M059J (cell line): ENCODE measurements around the gene SPP1. TPM values are rescaled to one million over a fixed set of nuclear protein-coding genes. Genes with fewer than 3 reads are reported as not detected.
A peak's percentile ranks its signal among the peaks of the same experiment; 100 is the strongest.

Source experiments
- DNase-seq: peaks from one replicate; pipeline ENCODE4 v3.0.0-alpha.2; 2012; ENCODE audit warnings: low read depth
- total RNA-seq: library from RNA; depleted of rRNA; stranded (reverse); fragments of >200 nt; shearing (Covaris generic); gene quantifications from 2 replicates; pipeline ENCODE4 v1.2.3, GENCODE V29; 2014

SPP1 gene
- total RNA-seq, 1 experiment from 2014 or later: 6.1 TPM

DNA sequence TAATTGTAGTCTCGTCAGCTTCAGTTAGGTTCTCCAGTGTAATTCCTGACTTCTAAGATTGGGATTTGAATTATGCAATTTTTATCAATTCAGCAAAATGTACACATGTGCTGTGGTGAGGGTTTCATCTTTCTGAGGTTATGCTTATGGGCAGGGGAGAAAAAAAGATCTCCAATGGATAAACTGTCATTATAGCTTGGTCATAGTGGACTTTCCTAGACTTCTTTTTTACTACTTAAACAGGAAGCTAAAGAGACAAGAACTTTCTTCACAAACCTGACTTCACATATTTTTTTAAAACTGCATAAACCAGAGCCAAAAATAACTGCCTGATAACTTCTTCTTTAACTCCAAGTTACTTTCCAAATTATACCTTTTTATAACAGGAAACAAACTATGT, 21.7 kb upstream of the SPP1 start:
- no peak for DNase-seq

GRCh38 chr4:87956501-87956900, 19.0 kb upstream of the SPP1 start:
- DNase-seq: no peak

- DNase-seq: no peak
Observed at GRCh38 chr4:87957061-87957460, 18.5 kb upstream of the SPP1 start.

GRCh38 chr4:87961993-87962392, 13.5 kb upstream of the SPP1 start:
- DNase-seq: peak; percentile 70

- no peak for DNase-seq
Observed at GRCh38 chr4:87962398-87963146, 12.9 kb upstream of the SPP1 start.

DNA sequence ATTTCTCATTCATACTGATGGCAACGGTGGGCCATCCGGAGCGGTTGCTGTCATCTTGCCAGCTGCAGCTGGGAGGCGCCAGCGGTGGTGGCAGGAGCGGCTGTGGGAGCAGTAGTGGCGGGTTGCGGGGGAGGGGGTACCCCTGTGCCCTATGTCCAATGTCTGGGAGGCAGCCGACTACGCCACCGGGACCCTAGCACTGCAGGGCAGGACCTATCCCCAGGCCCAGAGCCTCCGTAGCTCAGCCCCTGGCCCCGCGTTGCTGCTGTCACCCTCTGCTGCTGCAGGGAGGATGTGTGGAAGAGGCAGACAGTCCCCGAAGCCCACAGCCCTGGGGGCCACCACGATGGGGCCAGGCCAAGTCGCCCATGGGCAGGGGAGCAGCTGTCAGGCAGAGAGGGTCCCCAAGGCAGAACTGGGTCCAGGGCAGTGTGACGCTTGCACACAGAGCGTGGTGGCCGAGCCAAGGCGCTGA, 10.0 kb upstream of the SPP1 start:
- no peak for DNase-seq

DNA sequence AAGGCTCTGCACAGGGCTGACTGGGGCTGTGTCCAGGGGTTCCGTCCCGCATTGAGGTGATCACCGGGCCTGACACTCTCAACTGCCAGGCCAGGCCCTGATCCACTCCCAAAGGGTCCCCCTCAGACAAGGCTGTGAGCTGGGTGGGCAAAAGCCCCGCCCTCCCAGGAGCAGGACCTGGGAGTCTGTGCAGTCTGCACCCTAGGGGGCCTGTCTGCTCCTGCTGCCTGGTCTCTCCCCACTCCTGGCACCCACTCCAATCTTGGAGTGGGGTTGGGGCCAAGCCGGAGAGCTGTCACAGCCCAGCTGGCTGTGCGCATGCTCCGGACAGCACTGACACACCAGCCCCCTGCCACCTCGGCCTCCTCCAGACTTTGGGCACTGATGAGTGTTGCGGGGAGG, 9.4 kb upstream of the SPP1 start:
- no peak for DNase-seq

DNA sequence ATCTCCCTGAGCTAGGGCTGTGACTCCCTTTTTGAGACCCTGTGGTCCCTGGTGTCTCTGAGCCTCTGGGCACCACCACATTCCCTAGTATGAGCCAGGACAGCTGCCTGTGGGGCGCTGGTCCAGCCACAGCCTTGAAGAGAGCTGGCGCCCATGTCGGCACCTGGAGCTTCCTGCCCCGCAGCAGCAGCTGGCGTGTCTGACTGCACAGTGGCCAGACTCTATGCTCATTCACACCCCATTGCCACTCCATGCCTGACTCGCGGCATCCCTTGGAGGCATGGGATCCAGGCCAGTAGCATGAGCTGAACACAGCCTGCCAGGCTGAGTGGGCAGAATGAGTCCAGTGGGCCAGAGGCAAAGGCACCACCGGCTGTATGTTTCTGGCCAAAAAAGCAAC, 8.3 kb upstream of the SPP1 start:
- no peak for DNase-seq

DNA sequence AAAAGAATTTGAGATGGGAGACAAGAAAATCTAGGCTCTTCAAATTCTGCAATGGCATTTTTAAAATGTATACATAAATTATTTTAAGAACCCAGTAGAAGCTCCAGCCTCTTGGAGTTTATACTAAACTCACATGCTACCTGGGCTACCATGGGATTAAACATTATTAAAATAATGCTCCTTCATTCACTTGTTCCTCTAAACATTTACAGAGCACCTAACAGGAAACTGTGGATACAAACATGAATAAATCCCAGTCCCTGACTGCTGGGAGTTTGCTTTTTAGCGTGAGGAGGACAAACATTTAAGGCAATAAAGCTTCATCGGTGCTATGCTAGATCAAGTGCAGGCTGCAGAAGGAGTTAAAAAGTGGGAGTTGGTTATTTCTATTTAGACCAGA, 5.4 kb upstream of the SPP1 start:
- no peak for DNase-seq

DNA sequence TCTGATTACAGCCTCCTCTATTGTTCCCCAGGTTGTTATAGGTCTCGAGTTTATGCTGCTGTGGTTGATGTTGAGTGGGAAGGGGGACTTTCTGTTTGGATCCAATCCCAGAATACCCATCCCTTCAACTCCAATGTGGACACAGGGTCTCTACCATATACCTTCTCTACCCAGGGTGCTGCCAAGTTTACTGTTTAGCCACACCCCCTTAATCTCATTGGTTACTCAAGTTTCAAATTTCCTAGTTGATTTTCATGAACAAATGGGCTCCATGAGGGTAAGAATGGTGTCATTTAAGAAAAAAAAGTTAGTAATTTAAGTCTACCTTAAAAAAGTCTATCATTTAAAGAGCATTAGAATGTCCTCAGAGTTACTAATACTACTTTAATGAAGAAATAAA, 3.6 kb upstream of the SPP1 start:
- no peak for DNase-seq

DNA sequence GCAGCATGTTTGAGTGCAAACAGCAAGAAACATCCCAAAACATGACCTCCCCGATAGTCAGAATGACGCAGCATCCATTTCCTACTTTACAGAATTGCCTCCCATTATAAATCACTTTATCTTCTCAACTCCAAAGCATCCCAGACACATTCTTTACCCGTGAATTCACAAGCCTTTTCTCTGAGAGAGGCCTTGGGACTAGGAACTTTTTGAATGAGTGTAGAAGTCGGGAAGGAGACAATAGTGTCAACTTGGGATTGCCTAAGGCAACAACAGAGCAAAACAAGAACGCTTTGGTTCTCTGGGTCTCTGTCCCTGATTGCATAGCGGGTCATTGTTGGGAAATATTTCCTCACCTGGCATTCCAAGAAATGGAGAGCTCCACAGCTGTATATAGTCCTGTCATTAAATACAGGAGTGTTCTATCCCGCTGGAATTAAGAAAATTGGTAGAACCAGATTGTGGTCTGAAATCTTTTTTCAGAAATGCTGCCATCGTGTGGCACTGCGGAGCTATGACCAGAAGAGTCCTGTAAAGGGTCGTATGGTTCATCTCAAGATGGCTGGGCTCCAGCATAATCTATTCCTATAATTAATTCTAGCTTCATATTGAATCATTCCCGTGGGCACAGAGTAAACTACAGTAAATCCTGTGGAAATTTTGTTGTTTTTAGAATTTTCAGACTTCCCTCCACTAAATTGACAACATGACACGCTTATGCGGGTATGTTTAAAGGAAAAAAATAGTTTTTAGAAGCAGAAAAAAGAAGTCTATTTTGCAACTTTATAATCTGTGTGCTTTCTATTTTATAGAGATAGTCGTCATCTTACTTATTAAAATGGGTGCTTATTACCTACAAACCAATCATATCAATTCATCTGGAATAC, 2.0 kb upstream of the SPP1 start:
- peak; percentile 92 for DNase-seq

DNA sequence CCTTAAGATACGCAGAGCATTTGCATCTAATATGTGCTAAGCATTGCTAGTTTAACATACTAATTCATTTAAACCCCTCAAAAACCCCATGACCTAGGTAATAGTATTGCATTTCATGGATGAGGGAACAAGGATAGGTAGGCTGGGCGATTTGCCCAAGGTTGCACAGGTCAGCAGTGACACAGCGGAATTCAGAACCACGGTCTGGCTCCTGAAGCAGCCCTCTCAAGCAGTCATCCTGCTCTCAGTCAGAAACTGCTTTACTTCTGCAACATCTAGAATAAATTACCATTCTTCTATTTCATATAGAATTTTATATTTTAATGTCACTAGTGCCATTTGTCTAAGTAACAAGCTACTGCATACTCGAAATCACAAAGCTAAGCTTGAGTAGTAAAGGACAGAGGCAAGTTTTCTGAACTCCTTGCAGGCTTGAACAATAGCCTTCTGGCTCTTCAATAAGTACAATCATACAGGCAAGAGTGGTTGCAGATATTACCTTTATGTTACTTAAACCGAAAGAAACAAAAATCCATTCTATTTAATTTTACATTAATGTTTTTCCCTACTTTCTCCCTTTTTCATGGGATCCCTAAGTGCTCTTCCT, 555 bp upstream of the SPP1 start:
- DNase-seq: peak; percentile 55

- DNase-seq: no peak
Observed at GRCh38 chr4:87977521-87978278, 2.2 kb downstream of the SPP1 start.

DNA sequence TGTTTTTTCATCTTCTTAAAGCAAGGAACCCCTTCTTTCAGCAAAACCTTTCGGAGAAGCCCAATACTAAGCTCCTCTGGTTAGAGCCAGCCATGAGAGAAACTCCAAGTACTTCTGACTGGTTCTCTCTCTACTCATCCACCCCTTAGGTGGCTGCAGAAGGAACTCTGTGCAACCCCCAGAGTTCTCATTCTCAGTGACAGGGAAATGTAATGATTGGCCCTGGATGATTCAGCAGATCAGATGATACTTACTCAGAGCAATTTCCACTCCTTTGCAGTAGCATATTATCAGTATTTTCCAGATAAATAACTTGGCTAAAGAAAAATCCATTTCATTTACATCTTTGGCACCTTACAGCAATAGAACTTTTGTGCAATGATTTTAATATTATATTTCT, 3.2 kb downstream of the SPP1 start:
- DNase-seq: no peak

- DNase-seq: no peak
Observed at GRCh38 chr4:87979810-87980209, 4.3 kb downstream of the SPP1 start.

- DNase-seq: no peak
Observed at GRCh38 chr4:87981486-87981885, 6.0 kb downstream of the SPP1 start.

DNA sequence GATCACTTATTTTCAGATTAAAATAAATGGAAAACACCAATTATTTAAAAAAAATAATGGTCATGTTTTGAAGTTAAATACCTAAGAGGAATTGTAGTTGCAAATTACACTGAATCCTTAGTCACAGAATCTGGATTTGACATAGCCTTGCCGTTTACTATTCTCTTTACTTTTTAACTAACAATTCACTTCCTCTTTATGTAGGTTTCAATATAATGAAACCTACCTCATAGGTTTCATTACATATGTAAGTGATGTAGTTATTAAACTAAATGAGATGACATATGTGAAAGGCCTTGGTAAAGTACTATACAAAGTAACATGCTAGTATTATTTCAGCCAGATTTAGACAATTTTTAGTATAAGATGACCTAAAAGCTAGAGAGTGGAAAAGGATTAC, 6.5 kb downstream of the SPP1 start:
- DNase-seq: no peak

DNA sequence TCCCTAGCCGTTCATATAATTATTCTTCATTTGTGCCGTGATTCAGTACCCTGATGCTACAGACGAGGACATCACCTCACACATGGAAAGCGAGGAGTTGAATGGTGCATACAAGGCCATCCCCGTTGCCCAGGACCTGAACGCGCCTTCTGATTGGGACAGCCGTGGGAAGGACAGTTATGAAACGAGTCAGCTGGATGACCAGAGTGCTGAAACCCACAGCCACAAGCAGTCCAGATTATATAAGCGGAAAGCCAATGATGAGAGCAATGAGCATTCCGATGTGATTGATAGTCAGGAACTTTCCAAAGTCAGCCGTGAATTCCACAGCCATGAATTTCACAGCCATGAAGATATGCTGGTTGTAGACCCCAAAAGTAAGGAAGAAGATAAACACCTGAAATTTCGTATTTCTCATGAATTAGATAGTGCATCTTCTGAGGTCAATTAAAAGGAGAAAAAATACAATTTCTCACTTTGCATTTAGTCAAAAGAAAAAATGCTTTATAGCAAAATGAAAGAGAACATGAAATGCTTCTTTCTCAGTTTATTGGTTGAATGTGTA, 7.0 kb downstream of the SPP1 start:
- DNase-seq: no peak

- DNase-seq: no peak
Observed at GRCh38 chr4:87983996-87984395, 8.5 kb downstream of the SPP1 start.

DNA sequence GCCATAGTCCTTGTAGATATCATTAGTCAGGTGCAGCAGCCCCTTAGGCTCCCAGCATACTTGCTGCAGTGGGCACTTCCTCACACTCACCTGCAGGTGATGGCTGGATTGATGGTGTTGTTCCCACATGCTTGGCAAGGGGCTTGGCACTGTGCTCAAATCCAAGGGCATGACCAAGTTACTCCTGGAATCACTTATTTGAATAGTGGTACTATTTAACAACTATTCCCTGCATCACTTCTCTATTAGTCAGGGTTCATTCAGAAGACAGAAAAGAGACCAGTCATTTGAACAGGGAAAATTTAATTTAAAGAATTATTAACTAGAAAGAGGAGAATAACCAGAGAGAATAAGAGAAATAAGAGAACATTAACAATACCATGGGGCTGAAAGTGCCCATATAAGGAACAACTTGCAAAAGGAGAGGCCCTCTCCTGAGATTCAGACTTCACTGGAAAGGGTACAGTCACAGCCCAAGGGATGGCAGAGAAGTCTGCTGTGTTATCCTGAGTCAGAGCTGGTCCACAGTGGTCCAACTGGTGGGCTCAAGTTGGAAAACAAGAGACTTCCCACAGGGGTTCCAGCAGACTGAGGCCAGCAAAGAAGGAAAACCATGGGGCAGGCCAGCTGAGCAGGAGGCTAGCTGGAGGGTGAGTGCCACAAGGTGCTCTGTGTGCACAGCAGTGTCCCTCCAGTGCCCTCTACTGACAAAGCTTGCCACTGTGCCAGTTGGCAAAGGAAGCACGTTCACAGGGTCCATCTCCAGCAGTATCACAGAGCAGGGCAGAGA, 9.8 kb downstream of the SPP1 start:
- peak; percentile 71 for DNase-seq

DNA sequence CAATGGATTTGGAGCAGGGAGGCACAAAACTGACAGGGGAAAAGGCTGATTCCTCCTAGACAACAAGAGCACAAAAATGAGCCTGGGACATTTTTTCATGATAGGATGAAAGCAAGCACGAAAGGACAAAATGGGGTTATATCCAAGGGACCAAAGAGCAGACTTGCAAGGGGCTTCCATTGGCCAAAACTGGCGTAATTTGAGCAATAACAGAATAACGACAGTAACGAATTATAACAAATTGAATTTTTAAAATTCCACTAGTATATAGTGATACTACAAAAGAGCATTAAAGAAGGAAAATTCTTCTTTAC, 10.3 kb downstream of the SPP1 start:
- no peak for DNase-seq
